NCI-H128 (cell line): ENCODE data around the gene RHOJ.
"Not testable (repeated sequence)": the region's sequence is repeated elsewhere in the genome, so short reads cannot be mapped to it uniquely, and the experiment has no call there.

ENCODE experiments used
- DNase-seq: peaks from one replicate; lab custom pipeline; 2025; ENCODE audit not compliant: unreplicated experiment; lab: John Stamatoyannopoulos, UW

The RHOJ gene

DNA sequence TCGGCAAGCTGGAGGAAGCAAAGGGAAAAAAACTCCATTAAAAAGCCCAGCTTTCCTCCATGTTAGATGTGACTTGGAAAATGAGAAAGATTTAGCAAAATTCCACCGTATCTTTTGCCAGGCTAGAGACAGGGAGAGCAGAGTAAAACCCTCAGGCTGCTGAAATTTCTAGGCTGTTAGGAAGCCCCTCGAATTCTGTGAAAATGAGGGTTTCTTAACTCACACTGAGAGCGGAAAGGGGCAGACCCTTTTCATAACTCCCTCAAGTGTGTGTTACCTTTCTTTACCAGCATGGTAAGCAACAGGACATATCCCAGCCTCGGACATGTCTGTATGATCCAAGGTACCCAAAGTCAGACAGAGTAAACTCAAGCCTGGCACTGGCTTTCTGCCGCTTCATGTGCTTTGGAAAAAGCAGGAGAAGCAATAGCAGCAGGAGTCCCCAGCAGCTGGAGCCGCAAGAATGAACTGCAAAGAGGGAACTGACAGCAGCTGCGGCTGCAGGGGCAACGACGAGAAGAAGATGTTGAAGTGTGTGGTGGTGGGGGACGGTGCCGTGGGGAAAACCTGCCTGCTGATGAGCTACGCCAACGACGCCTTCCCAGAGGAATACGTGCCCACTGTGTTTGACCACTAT is at the start of gene RHOJ:
Gene RHOJ, plus strand, starts transcription at position 37 of the 637 bp plus-strand sequence. Its CDS starts 427 bp downstream, at position 464.
- peak; percentile 31 for DNase-seq

DNA sequence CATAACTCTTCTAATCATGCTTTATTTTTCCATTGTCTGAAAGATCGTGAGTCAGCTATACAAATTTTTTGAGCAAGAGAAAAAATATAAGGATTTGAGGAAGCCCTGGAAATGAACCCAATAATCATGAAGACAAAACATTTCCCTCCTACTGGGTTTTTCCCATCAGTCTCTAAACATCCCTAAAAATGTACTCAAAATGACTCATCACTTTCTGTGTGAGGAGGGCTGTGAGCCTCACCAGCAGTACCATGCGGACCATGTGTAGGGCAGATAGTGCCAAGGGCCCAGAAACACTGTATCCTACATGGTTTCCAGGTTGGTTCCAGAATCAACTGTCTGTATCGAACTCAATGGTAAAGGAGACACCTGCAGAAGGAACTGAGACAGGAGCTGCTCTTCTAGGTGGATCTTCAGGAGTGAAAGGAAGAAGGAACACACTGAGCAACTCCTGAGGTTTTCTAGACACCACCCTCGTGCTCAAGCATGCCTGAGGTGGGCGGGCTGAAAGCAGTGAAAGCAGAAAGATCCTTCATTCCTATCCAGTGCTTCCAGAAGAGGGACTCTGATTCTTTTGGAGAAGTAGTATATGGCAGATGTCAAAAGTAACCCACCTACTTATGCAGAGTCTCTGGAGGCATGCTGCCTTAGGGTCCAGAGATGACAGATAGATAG is 48.6 kb upstream of the RHOJ start:
- DNase-seq, result no peak

- DNase-seq, result no peak
Observed at GRCh38 chr14:63157195-63157594, 47.0 kb upstream of the RHOJ start.

DNA sequence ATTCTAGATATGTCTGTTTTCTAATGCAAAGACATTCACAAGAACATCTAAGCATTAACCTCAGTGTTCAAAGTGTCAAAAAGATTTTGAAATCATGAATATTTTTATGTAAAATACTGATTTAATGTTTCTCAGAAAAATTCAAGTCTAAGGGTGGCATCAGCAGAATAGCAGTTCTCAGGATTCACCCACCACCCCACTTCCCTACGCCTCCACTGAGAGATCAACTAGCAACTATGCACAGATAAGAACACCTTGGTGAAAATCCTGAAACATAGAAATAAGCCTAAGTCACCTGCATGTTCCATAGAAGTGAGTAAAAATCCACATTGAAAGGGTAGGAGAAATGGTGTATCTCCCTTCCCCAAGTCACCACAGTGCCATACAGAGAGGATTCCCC is 40.9 kb upstream of the RHOJ start:
- no peak for DNase-seq

DNA sequence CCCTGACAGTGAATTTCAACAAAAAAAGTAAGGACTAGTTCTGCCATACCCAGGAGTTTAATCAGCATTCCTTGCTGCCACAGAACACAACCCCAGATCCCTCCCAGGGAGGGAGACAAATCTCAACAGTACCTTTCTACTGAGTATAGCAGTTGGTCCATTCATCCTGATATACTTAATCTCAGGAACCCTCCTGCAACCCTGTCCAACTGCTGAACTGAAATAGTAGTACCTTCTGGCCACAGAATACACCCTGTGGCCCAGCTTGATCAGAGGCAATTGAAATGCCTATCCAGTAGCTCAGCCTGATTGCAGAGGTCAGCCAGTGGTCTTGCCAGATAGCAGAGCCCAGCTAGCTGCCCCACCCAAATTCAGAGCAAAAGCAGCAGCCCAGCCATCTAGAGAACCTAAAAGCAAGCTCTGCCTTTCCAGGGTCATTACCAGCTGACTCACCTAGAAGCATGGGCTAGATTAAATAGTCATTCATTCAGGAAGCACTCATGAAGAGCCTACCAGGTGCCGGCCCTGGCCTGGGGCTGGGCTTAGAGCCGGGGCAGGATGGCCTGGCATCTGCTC is 40.0 kb upstream of the RHOJ start:
- no peak for DNase-seq

GRCh38 chr14:63165267-63165666 is 39.0 kb upstream of the RHOJ start:
- DNase-seq, result not testable (repeated sequence)

GRCh38 chr14:63167044-63167443 is 37.2 kb upstream of the RHOJ start:
- no peak for DNase-seq

DNA sequence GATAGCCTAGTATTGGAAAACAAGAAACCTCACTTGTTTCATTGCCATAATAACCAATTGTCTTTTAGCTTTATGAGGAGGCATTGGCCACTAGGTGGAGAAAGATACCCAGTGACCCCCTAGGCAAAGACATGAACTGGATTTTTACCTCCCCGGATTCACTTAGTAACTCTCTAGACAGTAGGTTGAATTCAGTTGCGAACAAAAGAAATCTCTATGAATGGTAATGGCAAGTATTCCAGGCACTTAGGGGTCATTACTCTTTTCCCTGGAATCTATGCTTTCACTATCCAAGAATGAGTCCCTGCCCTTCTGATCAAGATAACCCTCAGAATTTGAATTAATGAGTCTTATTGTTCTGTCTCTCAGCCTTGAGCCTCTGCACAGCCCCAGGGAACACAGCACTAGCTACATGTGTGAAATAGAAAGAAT is 29.5 kb upstream of the RHOJ start:
- peak; percentile 3 for DNase-seq

GRCh38 chr14:63175531-63175930 is 28.7 kb upstream of the RHOJ start:
- no peak for DNase-seq

GRCh38 chr14:63178912-63179311 is 25.3 kb upstream of the RHOJ start:
- no peak for DNase-seq

GRCh38 chr14:63179383-63179782 is 24.9 kb upstream of the RHOJ start:
- no peak for DNase-seq

DNA sequence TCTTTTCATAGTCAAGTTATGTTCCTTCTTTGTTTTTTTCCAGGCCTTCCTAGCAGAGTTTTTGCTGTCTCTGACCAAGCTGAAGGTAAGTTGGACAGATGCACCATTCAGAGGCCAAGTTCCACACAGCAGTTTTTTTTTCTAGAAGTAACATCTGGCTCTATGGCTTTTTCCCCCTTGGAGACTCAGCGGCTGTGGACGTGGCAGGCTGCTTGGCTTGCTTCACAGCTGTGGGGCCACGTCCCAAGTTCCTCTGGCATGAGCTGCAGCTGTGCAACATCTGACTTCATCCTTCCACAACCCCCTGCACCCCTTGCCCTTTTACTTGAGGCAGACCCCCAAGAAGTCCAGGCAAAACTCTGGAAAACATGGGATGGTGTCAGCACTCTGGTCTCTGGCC is 24.2 kb upstream of the RHOJ start:
- no peak for DNase-seq

DNA sequence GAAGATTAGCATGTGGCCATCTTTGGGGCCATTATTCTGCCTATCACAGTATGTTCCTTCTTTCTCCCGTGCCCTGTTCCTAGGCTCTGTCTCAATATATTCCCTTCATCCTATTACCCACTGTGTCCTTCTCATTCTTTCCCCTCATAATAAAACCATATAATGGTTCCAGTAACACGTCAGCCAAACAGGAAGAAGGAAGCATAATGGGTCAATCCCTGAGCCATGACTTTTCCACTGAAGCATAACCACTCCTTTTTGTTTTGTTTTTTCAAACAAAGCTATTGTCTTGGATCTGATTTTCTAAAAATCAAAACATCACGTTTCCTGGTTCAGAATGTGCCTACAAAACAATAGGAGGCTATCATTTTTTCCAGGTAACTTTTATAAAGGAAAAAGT is 21.3 kb upstream of the RHOJ start:
- DNase-seq, result no peak

DNA sequence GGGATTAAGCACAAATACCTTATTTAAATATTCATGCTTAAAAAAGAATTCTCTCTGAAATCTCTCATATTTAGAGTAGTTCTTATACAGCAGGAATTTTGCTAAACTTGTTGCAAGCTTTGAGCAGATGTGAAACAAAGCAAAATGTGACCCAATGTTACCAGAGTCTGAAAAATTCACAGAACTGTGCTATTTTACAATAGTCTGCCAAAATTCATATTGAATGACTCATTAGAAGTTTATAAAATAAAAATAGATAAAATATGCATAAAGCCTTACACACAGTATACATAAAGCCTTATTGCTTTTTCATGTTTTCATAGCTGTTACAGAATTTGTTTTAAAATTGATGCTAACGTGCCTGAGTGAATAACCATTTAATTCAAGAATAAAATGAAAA is 17.8 kb upstream of the RHOJ start:
- no peak for DNase-seq

DNA sequence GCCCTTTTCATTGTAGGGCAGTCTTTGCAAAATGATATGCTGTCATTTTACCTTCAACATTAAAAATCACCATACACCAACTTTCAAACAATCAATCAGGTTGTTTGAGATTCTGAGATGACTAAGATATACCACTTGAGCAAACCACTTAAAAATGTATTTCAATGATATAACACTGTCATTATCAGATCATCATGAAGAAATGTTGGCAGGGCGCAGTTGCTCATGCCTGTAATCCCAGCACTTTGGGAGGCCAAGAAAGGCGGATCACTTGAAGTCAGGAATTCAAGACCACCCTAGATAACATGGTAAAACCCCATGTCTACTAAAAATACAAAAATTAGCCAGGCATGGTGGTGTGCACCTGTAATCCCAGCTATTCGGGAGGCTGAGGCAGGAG is 13.0 kb upstream of the RHOJ start:
- no peak for DNase-seq

- DNase-seq, result no peak
Observed at GRCh38 chr14:63192085-63192484, 12.2 kb upstream of the RHOJ start.

DNA sequence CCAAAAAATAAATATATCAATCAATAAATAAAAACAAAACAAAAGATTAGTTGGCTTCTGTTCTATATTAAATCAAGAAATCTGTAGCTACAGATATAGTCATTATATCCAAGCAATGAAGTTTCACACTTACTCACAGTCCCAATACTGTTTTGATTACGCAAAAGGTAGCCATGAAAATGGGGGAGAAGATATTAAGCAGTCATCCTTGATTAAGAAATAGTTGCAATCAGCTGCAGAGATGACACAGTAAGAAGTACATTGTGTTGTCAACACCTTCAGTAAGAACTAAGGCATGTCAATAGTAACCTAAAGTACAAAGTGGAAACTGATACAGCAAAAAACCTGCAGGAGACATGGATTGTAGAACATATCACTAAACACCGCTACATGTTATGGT is 11.0 kb upstream of the RHOJ start:
- DNase-seq, result no peak

- DNase-seq, result no peak
Observed at GRCh38 chr14:63200035-63200740, 4.1 kb upstream of the RHOJ start.

- DNase-seq, result no peak
Observed at GRCh38 chr14:63200767-63201166, 3.5 kb upstream of the RHOJ start.

GRCh38 chr14:63203015-63203414 is 1.2 kb upstream of the RHOJ start:
- DNase-seq, result no peak

- peak; percentile 35 for DNase-seq
Observed at GRCh38 chr14:63203618-63204406, 431 bp upstream of the RHOJ start.
